Stimulated activated CD4-positive, alpha-beta T cell treated with anti-CD3 and anti-CD28 coated beads, TNF-alpha, amount 100 ng/mL, for 1 hour (primary cell): Measurements from ENCODE around the gene AIF1L.

Source experiments
- DNase-seq, 3 donors: peaks; one replicate each; pipeline ENCODE4 v3.0.0-alpha.2; 2020; ENCODE audit warnings: low read depth in 3 of 3, low spot score in 1 of 3

AIF1L gene

GRCh38 chr9:131076347-131077195, 19.8 kb upstream of the AIF1L start:
- DNase-seq: no peak

DNA sequence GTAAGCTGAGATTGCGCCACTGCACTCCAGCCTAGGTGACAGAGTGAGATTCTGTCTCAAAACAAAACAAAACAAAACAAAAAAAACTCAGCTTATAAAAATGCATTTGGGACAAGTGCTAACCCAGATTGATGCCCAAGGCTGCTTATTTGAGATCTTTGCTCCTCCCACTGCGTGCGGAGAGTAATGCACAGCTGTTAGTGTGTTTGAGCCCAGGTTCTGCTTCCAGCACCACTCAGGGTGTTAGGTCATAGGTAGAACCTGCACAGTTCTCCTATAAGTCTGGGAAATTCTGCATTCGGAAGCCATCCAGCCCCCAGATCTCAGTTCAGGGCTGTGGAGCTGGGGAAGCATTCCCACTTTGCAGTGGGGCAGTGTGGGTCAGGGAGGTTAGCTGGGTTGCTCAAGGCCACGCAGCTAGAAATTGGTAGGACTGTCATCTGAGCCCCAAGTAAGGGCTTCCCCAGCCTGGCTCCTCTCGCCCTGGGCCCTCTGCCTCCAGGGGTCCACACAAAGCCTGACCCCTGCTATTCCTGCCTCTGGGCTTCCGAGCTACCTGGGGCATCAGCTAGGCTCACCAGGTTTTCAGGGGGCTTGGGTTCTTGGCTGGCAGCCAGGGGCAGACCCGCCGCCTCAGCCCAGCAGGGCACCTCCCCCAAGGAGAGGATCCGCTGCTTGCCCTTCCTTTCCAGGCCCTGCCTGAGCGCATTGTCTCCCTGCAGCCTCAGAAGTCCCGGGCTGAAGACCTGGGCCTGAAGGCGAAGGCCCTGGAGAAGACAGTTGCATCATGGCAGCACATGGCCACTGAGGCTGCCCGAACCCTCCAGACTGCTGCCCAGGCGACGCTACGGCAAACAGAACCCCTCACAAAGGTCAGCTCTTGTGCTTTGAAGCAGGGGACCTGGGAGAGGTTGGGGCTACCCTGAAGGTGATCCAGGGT, 17.6 kb upstream of the AIF1L start:
- no peak for DNase-seq

GRCh38 chr9:131080589-131080988, 15.7 kb upstream of the AIF1L start:
- DNase-seq: no peak

DNA sequence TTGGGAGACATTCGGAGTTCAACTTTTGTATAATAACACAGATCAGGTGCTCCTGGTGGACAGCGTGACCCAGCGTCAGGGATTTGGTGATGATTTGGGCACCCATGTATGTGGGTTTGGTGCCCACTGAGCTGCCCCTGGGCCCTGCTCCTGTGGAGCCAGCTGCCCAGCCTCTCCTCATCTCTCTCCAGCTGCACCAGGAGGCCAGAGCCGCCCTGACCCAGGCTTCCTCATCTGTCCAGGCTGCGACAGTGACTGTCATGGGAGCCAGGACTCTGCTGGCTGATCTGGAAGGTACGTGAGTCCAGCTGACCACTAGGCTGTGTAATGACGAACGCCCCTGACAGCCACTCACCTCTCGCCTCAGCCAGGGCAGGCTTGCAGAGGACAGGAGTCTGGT, 14.5 kb upstream of the AIF1L start:
- no peak for DNase-seq

DNA sequence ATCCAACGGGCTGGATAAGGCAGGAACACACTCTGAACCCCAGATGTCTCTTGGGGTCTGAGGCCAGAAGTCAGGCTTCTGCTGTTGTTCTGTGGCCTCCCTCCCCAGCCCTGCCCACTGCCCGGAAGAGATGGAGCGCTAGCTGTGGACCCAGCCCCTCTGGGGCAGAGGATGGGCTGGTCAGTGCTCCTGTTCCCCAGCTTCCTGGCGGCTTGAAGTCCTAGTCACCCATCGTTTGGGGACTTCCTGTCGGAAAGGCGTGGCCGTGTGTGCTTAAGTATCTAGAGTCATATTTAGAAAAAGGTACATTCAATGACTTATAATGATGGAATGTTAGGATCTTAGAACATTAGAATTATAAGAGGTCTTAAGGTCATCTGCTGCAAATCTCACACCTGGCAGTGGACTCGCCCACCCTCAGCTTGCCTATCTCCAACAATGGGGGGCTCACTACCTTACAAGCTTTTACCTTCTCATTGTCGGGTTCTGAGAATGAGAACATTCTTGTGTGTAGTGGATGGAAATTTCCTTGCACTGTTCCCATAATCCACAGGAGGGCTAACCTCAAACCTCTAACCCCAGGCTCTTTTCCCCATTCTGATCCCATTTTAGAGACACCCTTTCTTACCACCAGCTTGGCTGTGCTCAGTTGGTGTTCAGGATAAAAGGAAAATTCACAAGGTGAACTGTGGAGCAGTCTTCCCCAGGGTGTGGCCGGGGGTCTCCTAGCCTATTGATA, 13.4 kb upstream of the AIF1L start:
- no peak for DNase-seq

DNA sequence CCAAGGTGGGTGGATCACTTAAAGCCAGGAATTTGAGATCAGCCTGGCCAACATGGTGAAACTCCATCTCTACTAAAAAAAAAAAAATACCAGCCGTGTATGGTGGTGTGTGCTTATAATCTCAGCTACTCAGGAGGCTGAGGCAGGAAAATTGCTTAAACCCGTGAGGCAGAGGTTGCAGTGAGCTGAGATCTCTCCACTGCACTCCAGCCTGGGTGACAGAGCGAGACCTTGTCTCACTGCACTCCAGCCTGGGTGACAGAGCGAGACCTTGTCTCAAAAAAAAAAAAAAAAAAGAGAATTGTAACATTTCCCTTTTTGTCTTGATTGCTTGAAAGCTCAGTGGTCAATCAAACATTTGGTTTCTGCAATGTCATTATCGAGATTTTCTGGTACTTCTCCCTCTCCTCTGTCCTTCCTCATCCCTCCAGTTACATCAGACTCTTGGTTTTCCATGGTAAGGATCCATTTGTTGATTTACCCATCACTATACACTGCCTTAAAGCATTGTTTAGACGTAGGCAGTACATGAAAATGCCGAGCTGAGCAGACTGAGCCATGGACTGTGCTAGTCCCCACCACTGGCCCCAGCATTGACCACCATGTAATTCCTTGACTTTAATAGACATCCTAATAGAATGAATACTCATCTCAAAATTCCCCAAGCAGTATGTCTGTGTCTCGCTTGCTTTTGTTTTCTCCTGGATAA, 11.5 kb upstream of the AIF1L start:
- no peak for DNase-seq

DNA sequence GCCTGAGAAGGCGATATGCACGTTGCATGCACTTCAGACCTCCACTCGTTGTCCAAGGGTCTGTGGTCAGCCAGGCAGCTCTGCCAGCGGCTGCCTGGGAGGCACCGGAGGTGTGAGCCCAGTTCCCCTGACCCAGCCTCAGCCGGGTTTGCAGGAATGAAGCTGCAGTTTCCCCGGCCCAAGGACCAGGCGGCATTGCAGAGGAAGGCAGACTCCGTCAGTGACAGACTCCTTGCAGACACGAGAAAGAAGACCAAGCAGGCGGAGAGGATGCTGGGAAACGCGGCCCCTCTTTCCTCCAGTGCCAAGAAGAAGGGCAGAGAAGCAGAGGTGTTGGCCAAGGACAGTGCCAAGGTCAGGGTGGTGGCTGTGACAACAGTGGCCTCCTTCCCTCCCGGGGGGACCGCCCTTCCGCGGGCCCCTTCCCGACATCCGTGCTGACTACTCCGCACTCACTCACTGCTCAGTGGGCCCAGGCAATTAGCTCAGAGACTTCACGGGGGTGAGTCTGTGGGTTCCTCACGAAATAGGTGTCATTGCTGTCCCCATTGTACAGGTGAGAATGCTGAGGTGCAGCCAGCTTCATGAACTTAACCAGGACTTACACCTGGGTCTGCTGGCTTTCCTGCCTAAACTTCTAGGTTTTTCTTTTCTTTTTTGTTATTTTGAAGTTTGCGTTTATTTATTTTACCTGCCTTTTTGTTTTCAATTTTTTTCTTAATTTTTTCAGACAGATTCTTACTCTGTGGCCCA, 10.8 kb upstream of the AIF1L start:
- no peak for DNase-seq

GRCh38 chr9:131087354-131087893, 8.9 kb upstream of the AIF1L start:
- DNase-seq: no peak

DNA sequence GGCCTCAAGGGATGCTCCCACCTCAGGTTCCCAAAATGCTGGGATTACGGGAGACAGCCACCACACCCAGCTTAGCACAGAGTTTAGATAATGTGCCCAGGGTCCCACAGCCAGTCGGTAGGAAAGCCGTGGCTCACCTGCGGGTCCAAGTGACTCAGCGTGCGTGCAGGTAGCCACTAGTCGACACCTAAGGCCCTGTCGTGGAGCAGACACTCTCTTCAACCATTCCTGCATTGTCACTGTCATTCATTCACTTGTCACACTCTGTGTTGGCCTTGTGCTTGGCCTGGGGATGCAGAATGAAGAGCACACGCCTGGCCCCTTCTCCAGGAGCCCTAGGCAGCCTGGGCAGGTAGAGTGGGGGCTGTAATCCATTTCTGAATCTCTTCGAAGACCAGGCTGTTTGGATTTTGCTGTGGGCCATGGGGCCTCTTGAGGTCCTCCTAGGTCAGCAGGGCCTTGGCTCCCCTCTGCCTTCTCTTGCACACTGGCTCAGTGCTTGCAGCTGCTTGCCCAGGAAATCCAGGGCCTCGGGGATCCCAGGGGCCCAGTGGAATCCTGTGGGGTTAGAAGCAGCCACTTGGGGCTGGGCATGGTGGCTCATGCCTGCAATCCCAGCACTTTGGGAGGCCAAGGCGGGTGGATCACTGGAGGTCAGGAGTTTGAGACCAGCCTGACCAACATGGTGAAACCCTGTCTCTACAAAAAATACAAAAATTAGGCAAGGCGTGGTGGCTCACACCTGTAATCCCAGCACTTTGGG, 6.1 kb upstream of the AIF1L start:
- DNase-seq: no peak

- DNase-seq: no peak
These were observed 4.9 kb upstream of the AIF1L start for GRCh38 chr9:131091352-131091992.

DNA sequence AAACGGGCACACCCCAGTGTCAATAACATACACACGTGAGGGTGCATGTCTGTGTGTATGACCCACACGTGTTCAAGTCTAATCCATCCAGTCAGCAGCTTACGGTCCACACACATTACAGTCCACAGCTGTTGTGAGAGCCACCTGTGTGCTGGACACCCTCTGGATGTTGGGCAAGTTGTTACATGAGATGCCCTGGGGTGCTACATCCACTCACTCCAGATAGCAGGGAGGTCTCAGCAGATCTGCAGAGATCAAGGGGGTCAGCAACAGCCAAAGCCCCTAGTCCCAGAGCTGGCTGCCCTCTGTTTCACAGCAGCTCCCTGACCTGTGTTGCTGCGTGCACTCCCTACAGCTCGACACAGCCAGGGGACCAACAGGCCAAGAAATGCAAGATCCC, 4.3 kb upstream of the AIF1L start:
- no peak for DNase-seq

DNA sequence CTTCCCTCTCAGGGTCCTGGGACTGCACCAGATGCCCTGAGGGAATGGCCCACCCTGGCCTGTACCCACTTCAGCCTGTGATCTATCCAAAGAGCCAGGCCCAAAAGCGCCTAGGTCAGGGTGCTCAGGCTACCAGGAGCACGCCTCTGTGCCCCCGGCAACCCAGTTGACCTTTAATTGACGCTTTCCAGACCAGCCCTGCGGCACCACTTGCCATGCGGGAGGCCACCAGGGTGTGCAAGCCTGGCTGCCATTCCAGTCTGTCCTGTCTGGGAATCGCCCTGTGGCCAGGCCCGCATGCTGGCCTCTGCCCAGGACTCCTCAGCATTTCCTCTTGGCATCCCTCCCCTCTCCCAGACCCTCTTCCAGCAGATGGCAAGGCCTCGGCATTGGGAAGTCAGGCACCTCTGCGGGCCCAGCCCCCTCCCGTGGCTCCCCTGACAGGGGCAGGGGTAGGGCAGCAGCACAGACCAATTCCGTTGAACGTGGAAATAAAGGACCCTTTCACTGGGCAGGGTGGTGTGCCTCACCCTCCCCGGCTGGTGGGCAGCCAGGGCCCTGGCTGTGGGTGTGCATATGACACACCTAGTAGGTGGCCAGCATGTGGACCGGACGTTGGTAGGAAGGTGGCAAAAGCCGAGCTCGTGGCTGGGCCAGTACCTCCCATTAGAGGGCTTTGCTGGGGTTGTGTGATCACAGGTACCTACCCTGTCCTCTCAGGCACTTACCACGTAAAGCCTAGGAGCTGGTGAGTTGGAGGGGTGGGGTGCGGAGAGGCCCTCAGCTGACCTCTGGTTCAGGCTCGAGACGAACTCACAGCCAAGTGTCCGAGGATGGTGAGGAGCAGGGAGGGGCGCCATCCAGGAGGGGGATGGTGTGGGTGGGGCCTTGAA, 3.5 kb upstream of the AIF1L start:
- DNase-seq: no peak

DNA sequence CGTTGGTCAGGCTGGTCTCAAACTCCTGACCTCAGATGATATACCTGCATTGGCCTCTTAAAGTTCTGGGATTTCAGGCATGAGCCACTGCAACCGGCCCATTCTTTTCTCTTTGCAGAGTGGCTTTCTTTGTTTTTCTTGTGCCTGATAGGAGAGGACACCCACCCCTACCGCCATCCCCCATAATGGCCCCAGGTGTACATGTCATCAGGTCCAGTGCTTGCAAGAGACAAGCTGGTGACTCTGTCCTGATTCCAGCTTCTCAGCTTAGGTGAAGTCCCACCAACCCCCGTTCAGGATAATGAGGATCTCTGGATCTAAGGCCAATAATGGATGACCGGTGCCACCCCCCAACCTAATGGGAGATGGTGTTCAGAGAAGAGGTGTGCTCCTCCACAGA, 2.3 kb upstream of the AIF1L start:
- no peak for DNase-seq

- no peak for DNase-seq
These were observed 1.7 kb upstream of the AIF1L start for GRCh38 chr9:131094622-131095021.

DNA sequence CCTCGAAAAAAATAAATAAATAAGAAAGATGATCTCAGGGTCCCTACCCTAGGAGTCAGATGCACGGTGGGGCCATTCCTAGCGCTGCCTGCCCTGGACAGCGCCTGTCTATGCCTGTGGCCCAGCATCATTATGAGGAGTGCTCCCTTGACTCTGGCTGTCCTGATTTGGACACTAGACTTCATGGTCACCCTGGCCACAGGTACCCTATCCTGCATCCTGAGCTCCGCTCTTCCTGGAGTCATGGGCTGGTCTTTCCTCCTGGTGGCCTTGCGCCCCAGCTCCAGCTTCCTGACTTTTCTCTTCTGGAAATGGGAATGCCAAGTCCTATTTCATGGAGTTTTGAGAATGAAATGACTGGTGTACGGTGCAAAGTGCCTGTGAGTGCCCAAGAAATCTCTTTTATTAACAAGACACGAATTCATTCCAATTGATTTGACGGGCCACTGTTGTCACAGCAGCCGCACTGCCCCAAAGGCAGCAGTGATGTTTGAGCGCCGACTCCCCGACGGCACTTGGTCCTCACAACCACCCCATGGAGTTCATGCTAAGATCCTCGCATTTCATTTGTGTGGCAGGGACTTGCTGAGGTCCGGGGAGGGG, 564 bp upstream of the AIF1L start:
- DNase-seq: no peak

DNA sequence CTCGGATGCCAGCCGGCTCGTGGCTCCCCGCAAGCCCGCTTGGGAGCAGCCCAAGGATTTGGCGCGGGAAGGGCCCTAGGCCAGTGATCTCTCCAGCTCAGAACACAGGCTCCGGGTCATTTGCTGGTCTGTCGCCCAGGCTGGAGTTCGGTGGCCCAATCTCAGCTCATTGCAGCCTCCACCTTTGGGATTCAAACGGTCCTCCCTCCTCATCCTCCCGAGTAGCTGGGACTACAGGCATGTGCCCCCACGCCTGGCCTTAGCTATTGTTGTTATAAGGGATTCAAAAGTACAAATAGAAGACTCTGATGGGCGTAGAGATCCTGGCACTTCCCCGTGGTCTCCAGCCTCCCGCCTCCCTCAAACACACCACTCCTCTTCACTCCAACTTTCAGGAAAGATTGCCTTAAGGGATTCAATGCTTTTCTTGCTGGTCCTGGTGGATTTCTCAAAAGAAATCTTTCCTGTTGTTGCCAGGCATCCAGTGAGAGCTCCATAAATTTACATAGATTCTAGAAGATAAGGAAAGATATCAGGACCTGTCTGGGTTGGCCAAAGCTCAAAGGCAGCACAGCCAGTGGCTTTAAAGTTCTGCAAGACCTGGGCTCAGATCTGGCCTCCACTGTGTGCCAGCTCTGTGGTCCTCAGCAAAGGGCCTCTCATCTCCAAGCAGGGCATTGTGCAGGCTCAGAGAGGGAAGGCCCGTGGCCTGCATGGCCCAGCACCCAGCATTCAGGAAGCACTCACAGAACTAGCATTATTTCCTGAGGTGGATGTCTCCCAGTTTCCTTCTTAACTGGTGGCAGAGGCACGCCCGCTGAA, 1.0 kb downstream of the AIF1L start:
- no peak for DNase-seq

- DNase-seq: no peak
These were observed 1.6 kb downstream of the AIF1L start for GRCh38 chr9:131097948-131098278.
